Neural crest cell (in vitro differentiated cells): Measurements from ENCODE around the gene SHISAL1. TPM values are rescaled to one million over a fixed set of nuclear protein-coding genes. Genes with fewer than 3 reads are reported as not detected.
A peak's percentile ranks its signal among the peaks of the same experiment; 100 is the strongest.

ENCODE experiments used
- DNase-seq: peaks from one replicate; pipeline ENCODE4 v3.0.0; 2021; ENCODE audit warnings: low read depth, mixed read lengths, low spot score
- H3K27ac Mint-ChIP-seq: one replicate; pipeline ENCODE4 v1.8.0; 2021; ENCODE audit warnings: mild to moderate bottlenecking, mixed read lengths; ENCODE audit not compliant: unreplicated experiment
- H3K27me3 Mint-ChIP-seq: 2 replicates; pipeline ENCODE4 v1.8.0; 2021; ENCODE audit warnings: low read depth, mild to moderate bottlenecking, mixed read lengths
- H3K36me3 Mint-ChIP-seq: 2 replicates; pipeline ENCODE4 v1.8.0; 2021; ENCODE audit warnings: low read depth, mild to moderate bottlenecking, mixed read lengths
- H3K4me1 Mint-ChIP-seq: 2 replicates; pipeline ENCODE4 v1.8.0; 2021; ENCODE audit warnings: mixed read lengths
- H3K4me3 Mint-ChIP-seq: one replicate; pipeline ENCODE4 v1.8.0; 2021; ENCODE audit warnings: mild to moderate bottlenecking, mixed read lengths
- H3K9me3 Mint-ChIP-seq: 2 replicates; pipeline ENCODE4 v1.8.0; 2021; ENCODE audit warnings: mixed read lengths
- total RNA-seq: library from RNA; stranded (reverse); gene quantifications from 2 replicates; pipeline ENCODE4 v1.2.1, GENCODE V29; 2021
- TF ChIP-seq, protein P1 (sequence below): fragments of 200-600 bp; sonication (generic); conservative IDR thresholded peaks from 2 replicates; pipeline ENCODE4 v1.5.0; 2021; ENCODE audit warnings: antibody characterized with exemption, mild to moderate bottlenecking

The SHISAL1 gene
- total RNA-seq, 1 donor from 2014 or later = 4.2 TPM

DNA sequence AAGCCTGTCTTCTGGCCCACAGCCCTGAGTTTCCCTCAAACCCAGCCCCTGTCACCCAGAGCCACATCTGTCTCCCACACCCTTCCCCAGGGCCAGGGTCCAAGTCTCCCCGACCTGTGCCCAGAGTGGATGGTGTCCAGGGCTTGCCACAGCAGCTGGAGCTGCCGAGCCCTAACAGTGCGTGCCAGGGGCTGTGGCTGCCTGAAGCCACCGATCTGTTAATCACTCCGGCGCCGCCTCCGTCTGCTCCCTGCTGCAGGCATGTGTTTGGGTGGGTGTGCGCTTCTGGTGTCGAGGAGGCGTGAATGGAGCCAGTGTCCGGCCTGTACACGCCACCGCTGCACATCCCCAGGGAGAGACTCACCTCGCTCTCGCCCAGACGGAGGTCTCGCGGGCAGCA is 26.1 kb downstream of the SHISAL1 start:
- no peak for DNase-seq
- Mint-ChIP-seq H3K27ac (no peak overlapping the region), H3K4me3 (no peak overlapping the region), H3K36me3 (no peaks in the 10 kb centered on the region), H3K9me3 (no peaks in the 10 kb centered on the region), H3K27me3 (no peaks in the 10 kb centered on the region), H3K4me1 (peaks cover 47% of the 10 kb centered on the region)
- TF ChIP-seq, protein P1, sequence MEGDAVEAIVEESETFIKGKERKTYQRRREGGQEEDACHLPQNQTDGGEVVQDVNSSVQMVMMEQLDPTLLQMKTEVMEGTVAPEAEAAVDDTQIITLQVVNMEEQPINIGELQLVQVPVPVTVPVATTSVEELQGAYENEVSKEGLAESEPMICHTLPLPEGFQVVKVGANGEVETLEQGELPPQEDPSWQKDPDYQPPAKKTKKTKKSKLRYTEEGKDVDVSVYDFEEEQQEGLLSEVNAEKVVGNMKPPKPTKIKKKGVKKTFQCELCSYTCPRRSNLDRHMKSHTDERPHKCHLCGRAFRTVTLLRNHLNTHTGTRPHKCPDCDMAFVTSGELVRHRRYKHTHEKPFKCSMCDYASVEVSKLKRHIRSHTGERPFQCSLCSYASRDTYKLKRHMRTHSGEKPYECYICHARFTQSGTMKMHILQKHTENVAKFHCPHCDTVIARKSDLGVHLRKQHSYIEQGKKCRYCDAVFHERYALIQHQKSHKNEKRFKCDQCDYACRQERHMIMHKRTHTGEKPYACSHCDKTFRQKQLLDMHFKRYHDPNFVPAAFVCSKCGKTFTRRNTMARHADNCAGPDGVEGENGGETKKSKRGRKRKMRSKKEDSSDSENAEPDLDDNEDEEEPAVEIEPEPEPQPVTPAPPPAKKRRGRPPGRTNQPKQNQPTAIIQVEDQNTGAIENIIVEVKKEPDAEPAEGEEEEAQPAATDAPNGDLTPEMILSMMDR = no peak

DNA sequence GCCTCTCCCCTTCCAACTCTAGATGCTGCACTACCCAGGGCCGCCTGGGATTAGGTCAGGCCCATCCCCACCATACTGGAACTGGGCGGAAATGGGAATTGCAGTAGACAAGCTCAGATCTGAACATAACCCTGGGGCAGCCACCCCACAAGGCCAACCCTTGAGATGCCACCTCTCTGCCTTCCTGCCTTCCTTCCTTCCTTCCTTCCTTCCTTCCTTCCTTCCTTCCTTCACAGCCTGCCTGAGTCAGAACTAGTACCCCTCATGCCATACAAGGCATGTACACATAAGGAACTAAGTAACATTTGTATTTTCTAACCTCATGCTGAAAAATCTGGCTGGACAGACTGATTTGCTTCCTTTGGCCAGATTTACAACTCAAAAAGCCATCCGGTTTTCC is 28.0 kb downstream of the SHISAL1 start:
- Mint-ChIP-seq H3K9me3 (no peaks in the 10 kb centered on the region), H3K27ac (no peak overlapping the region), H3K4me1 (peaks cover 40% of the 10 kb centered on the region), H3K27me3 (no peaks in the 10 kb centered on the region), H3K4me3 (no peak overlapping the region), H3K36me3 (no peaks in the 10 kb centered on the region)
- TF ChIP-seq, protein P1 = no peak
- DNase-seq = no peak

DNA sequence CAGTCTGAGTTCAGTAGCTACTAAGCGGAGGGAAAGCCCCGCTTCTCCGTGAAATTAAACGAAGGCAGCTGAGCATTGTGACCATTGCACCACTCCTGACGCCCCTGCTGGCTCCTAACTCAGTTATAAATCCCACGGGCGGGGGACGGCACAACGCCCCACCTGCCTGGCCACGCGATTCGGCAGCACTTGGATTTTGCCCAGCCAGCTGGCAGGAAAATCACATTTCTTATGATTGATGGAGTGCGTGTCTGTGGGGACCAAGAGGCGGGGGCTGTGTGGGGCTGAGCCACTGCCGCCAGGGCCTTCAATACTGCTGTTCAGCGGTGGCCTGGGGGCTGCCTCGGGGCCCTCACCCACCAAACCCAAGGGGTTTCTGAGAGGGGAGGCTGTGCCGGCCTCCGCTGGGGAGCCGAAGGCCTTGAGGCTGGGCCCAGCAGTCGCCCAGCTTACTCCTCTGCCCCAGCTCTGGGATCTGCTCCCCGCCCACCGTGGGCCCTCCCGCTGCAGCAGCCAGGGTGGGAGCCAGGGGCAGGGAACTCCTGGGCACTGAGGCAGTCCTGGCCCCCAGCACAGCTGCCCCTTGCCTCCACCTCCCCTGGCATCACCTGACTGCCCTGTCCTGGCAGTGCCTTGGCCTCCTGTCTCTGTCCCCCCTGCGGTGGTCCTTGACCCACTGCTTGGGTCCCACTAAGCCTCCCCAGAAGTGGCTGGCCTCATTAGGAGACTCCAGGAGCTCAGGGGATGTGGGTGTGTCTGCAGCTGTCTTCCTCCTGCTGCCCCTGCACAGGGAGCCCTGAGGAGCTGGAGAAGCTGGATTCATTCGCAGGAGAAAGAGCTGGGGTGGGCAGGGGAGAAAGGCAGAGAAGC is 30.7 kb downstream of the SHISAL1 start:
- Mint-ChIP-seq H3K4me3 (no peak overlapping the region), H3K36me3 (no peaks in the 10 kb centered on the region), H3K4me1 (peaks cover 37% of the 10 kb centered on the region), H3K27ac (peak overlapping the region; percentile 91), H3K27me3 (no peaks in the 10 kb centered on the region), H3K9me3 (no peaks in the 10 kb centered on the region)
- DNase-seq = no peak
- TF ChIP-seq, protein P1 = no peak

DNA sequence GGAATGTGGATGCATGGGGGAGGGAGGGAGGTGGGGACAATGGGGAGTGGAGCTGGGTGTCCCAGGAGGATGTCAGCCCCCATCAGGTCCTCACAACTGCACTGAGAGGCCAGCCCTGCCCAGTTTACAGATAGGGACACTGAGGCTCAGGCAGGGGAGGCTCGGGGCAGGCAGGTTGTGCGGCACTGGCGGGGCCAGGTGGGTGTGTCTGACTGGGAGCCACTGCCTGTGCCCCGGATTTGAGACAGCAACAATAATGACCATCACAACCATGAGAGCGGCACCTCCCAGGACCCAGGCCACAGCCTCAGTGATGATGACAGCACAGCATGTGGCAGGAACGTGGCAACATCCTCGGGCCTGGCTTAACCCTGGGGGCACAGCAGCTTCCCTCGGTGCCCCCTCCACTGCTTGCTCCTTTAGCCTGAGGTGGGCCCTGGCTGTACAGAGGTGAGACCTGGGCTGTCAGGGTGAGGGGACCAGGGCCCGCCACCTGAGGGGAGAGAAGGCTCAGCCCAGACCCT is 32.0 kb downstream of the SHISAL1 start:
- H3K9me3 Mint-ChIP-seq = no peaks in the 10 kb centered on the region
- H3K36me3 Mint-ChIP-seq = no peaks in the 10 kb centered on the region
- peak overlapping the region; percentile 74 for H3K27ac Mint-ChIP-seq
- H3K27me3 Mint-ChIP-seq = peaks cover 3% of the 10 kb centered on the region
- no peak for DNase-seq
- H3K4me3 Mint-ChIP-seq = no peak overlapping the region
- TF ChIP-seq, protein P1 = no peak
- peaks cover 40% of the 10 kb centered on the region for H3K4me1 Mint-ChIP-seq

DNA sequence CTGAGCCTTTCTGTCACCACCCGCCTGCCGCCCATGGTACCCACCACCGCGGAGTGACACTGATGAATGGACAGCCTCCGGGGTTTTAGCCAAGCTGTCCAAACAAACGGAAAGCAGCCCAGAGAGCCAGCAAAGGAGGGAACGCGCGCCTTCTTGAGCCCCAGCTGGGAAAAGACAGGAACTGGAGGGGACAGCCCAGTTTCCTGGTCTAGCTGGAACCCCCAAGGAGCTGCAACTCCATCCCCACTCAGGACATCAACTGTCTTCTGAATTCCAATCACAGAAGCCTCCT is 33.7 kb downstream of the SHISAL1 start:
- no peaks in the 10 kb centered on the region for H3K36me3 Mint-ChIP-seq
- no peaks in the 10 kb centered on the region for H3K9me3 Mint-ChIP-seq
- TF ChIP-seq, protein P1 = no peak
- peaks cover 44% of the 10 kb centered on the region for H3K4me1 Mint-ChIP-seq
- H3K4me3 Mint-ChIP-seq = no peak overlapping the region
- no peak for DNase-seq
- peaks cover 3% of the 10 kb centered on the region for H3K27me3 Mint-ChIP-seq
- H3K27ac Mint-ChIP-seq = no peak overlapping the region
